Upper lobe of left lung (tissue), 6 donors: Measurements from ENCODE around the gene ZNF418. TPM values are rescaled to one million over a fixed set of nuclear protein-coding genes. Genes with fewer than 3 reads are reported as not detected.

ENCODE experiments used
- ATAC-seq, 2 donors: fragments of 200-7000 bp; cut with Tn5 transposase; one replicate each; pipeline ENCODE4 v1.9.1; 2022; ENCODE audit warnings: mild to moderate bottlenecking in 2 of 2, moderate library complexity in 2 of 2; ENCODE audit not compliant: low FRiP score in 2 of 2
- DNase-seq, 2 donors: peaks; one replicate each; pipeline ENCODE4 v3.0.0-alpha.2; 2019 to 2020
- H3K27ac ChIP-seq, 4 donors: fragments of 200-600 bp; sonication (generic); one replicate each; pipeline ENCODE4 v1.5.1; 2016 to 2019
- H3K27me3 ChIP-seq, 4 donors: fragments of 200-600 bp; sonication (generic); one replicate each; pipeline ENCODE4 v1.5.1; 2017 to 2019
- H3K36me3 ChIP-seq, 4 donors: fragments of 200-600 bp; sonication (generic); one replicate each; pipeline ENCODE4 v1.5.1; 2016 to 2019
- H3K4me1 ChIP-seq, 4 donors: fragments of 200-600 bp; sonication (generic); one replicate each; pipeline ENCODE4 v1.5.1; 2018 to 2019
- H3K4me3 ChIP-seq, 4 donors: fragments of 200-600 bp; sonication (generic); one replicate each; pipeline ENCODE4 v1.5.1; 2017 to 2019; ENCODE audit warnings: mild to moderate bottlenecking in 2 of 4, moderate library complexity in 1 of 4
- H3K9me3 ChIP-seq, 4 donors: fragments of 200-600 bp; sonication (generic); one replicate each; pipeline ENCODE4 v1.5.1; 2018 to 2019
- CTCF ChIP-seq, 6 experiments: fragments of 450-650 bp in 4 of 6; fragments of 200-600 bp in 2 of 6; sonication (generic) in 2 of 6; IDR thresholded peaks; one replicate each; pipeline ENCODE4 v1.5.1; 2016 to 2019; ENCODE audit warnings: antibody characterized with exemption in 6 of 6
- EP300 ChIP-seq, 4 donors: sonication (generic); formaldehyde crosslinking; IDR thresholded peaks; one replicate each; pipeline ENCODE4 v1.5.1; 2017; ENCODE audit warnings: antibody characterized with exemption in 4 of 4, control low read depth in 2 of 4
- POLR2A ChIP-seq, 4 donors: fragments of 450-650 bp; IDR thresholded peaks; one replicate each; pipeline ENCODE4 v1.5.1; 2016 to 2017; ENCODE audit warnings: antibody characterized with exemption in 4 of 4, mild to moderate bottlenecking in 2 of 4
- POLR2AphosphoS5 ChIP-seq, 2 donors: sonication (generic); formaldehyde crosslinking; IDR thresholded peaks; one replicate each; pipeline ENCODE4 v1.5.1; 2017; ENCODE audit warnings: antibody characterized with exemption in 2 of 2
- WGBS, 2 donors: methylation state at CpG; one replicate each; pipeline ENCODE4 v1.1.5; 2017 to 2018; 5-methylcytosine and 5-hydroxymethylcytosine counted together
- total RNA-seq, 6 donors: library from RNA; depleted of rRNA in 4 of 6; stranded (reverse); fragments of >200 nt in 4 of 6; gene quantifications; one replicate each; pipeline versions ENCODE4 v1.1.0 to v1.2.1, GENCODE V29; 2016 to 2021
- donor health status: DM: no; HTN: no; CAD: no; lungs with moderate emphysema.
- donor health status: DM: no; HTN: yes; CAD: no; lungs with severe emphysema.

Gene ZNF418
- 10 to 100 TPM in 2 of 6 donors, 1 to 10 TPM in 4; 3.3 to 18.0 (median 5.7) TPM for total RNA-seq

GRCh38 chr19:57934820-57935665, at the start of gene ZNF418:
Gene ZNF418, minus strand, starts transcription at chr19:57935402. Its CDS starts 1,580 bp downstream, at chr19:57933822.
- 10 to 16% methylated on average over 8 to 37 of the region's 54 CpGs for WGBS, 2 donors
- Histone ChIP-seq H3K4me3 (peak within 1 kb of the TSS; percentile 27 to 77 (median 63)), H3K4me1 (peaks cover 0 to 9% (median 1%) of the 10 kb centered on the region in 4 donors), H3K27me3 (no peaks in the 10 kb centered on the region), H3K9me3 (peaks cover 23 to 93% (median 70%) of the 10 kb centered on the region in 4 donors), H3K36me3 (peaks cover 0 to 6% (median 2%) of the 10 kb centered on the region in 4 donors), H3K27ac (peak within 1 kb of the TSS; percentile 24 to 79 (median 62))
- TF ChIP-seq CTCF (IDR thresholded peaks at IDR 0.05) = no peak
- TF ChIP-seq EP300 (IDR thresholded peaks at IDR 0.05) = no peak
- TF ChIP-seq POLR2AphosphoS5 (IDR thresholded peaks at IDR 0.05) = peak in 1 of 2 donors; percentile 32
- no peak for TF ChIP-seq POLR2A (IDR thresholded peaks at IDR 0.05)
- peak; percentile 55 to 87 for DNase-seq
- ATAC-seq = peak; percentile 89

GRCh38 chr19:57978586-57979289, 43.5 kb upstream of the ZNF418 start:
- TF ChIP-seq EP300 (IDR thresholded peaks at IDR 0.05) (no peak), POLR2A (IDR thresholded peaks at IDR 0.05) (no peak), CTCF (IDR thresholded peaks at IDR 0.05) (no peak), POLR2AphosphoS5 (IDR thresholded peaks at IDR 0.05) (no peak)
- H3K4me1 ChIP-seq = no peaks in the 10 kb centered on the region
- H3K4me3 ChIP-seq = no peak overlapping the region
- H3K9me3 ChIP-seq = peaks cover 98 to 100% (median 99%) of the 10 kb centered on the region in 4 donors
- ATAC-seq (no peak), DNase-seq (no peak)
- no peak overlapping the region for H3K27ac ChIP-seq
- H3K36me3 ChIP-seq = peaks cover 23 to 65% (median 54%) of the 10 kb centered on the region in 4 donors
- 90 to 100% methylated on average over 3 of the region's 3 CpGs for WGBS, 2 donors
- no peaks in the 10 kb centered on the region for H3K27me3 ChIP-seq

DNA sequence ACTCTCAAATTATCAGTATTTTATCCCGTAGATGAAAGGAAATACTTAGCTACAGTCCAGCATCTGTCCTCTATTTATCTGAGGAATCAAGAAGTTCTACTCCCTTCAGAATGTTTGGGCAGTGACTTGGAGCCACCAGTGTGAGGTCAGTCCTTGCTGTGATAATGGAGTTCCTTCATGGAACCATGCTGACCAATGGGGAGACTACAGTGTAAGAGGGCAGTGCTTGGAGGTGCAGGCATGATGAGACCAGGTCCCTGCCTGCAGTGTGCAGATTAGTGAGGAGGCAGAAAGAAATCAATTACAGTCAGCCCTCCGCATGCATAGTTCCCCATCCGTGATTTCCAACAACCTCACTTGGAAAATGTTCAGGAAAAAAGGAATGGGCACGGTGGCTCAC, 39.2 kb upstream of the ZNF418 start, which contains the start of gene C19orf18:
C19orf18 (minus strand) TSS at position 101 of the 400 bp plus-strand sequence. CDS start 102 bp downstream, outside the sequence.
- H3K27ac ChIP-seq = no peak within 1 kb of the TSS
- ATAC-seq (no peak), DNase-seq (no peak)
- H3K9me3 ChIP-seq = peaks cover 76 to 100% (median 96%) of the 10 kb centered on the region in 4 donors
- H3K4me3 ChIP-seq = no peak within 1 kb of the TSS
- no peaks in the 10 kb centered on the region for H3K4me1 ChIP-seq
- TF ChIP-seq POLR2AphosphoS5 (IDR thresholded peaks at IDR 0.05) = no peak
- no peak for TF ChIP-seq POLR2A (IDR thresholded peaks at IDR 0.05)
- TF ChIP-seq EP300 (IDR thresholded peaks at IDR 0.05) = no peak
- no peak for TF ChIP-seq CTCF (IDR thresholded peaks at IDR 0.05)
- peaks cover 2 to 28% (median 11%) of the 10 kb centered on the region in 4 donors for H3K36me3 ChIP-seq
- 78 to 94% methylated on average over 4 of the region's 4 CpGs for WGBS, 2 donors
- H3K27me3 ChIP-seq = no peaks in the 10 kb centered on the region

- Histone ChIP-seq H3K9me3 (peaks cover 20 to 93% (median 84%) of the 10 kb centered on the region in 4 donors), H3K4me3 (no peak overlapping the region), H3K27ac (no peak overlapping the region), H3K27me3 (no peaks in the 10 kb centered on the region), H3K36me3 (no peaks in the 10 kb centered on the region), H3K4me1 (no peaks in the 10 kb centered on the region)
- TF ChIP-seq CTCF (IDR thresholded peaks at IDR 0.05) = no peak
- TF ChIP-seq POLR2AphosphoS5 (IDR thresholded peaks at IDR 0.05) = no peak
- TF ChIP-seq POLR2A (IDR thresholded peaks at IDR 0.05) = no peak
- TF ChIP-seq EP300 (IDR thresholded peaks at IDR 0.05) = no peak
- WGBS, 2 donors = 83 to 90% methylated on average over 8 of the region's 8 CpGs
- ATAC-seq (no peak), DNase-seq (no peak)
These were observed 29.6 kb upstream of the ZNF418 start for GRCh38 chr19:57964761-57965160.
